ENCODE data around the gene ITGA1.

Gene ITGA1

GRCh38 chr5:52884453-52884852, 96.7 kb downstream of the ITGA1 start:
- no peak for DNase-seq (ENCODE audit: low spot score)
- in situ Hi-C loops (cut with MboI; ENCODE audit: low pct_unique_long_range_greater_than_20kb, low sequenced_read_pairs, unreplicated experiment): no loop called here
- TF ChIP-seq CTCF (IDR thresholded peaks at IDR 0.05; ENCODE audit: extremely low read depth, insufficient read depth, missing control alignments): no peak

- no peak for TF ChIP-seq CTCF (IDR thresholded peaks at IDR 0.05; ENCODE audit: extremely low read depth, insufficient read depth, missing control alignments)
- in situ Hi-C loops (cut with MboI; ENCODE audit: low pct_unique_long_range_greater_than_20kb, low sequenced_read_pairs, unreplicated experiment): no loop called here
- DNase-seq (ENCODE audit: low spot score): no peak
These were observed 97.9 kb downstream of the ITGA1 start for GRCh38 chr5:52885614-52886013.

GRCh38 chr5:52886206-52886605, 98.5 kb downstream of the ITGA1 start:
- no peak for TF ChIP-seq CTCF (IDR thresholded peaks at IDR 0.05; ENCODE audit: extremely low read depth, insufficient read depth, missing control alignments)
- in situ Hi-C loops (cut with MboI; ENCODE audit: low pct_unique_long_range_greater_than_20kb, low sequenced_read_pairs, unreplicated experiment): no loop called here
- DNase-seq (ENCODE audit: low spot score): no peak

DNA sequence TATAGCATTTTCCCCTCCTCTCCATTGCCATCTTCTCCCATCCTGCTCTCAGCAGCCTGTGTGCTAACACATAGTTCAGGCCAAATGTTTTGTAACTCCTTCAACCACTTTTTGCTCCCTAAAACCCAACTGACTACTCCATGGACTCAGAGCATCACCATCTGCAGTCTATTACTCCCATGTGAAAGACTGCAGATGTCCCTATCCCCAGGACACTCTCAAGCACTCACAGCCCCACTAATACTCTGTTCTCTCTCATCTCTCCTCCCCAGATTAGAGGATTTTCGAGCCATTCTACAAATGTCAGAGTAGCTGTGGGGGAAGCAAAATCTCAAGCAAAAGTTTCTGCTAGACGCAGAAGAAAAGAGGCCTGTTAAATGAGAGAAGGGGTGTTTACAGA, 99.3 kb downstream of the ITGA1 start:
- in situ Hi-C loops (cut with MboI; ENCODE audit: low pct_unique_long_range_greater_than_20kb, low sequenced_read_pairs, unreplicated experiment): no loop called here
- TF ChIP-seq CTCF (IDR thresholded peaks at IDR 0.05; ENCODE audit: extremely low read depth, insufficient read depth, missing control alignments): no peak
- no peak for DNase-seq (ENCODE audit: low spot score)

DNA sequence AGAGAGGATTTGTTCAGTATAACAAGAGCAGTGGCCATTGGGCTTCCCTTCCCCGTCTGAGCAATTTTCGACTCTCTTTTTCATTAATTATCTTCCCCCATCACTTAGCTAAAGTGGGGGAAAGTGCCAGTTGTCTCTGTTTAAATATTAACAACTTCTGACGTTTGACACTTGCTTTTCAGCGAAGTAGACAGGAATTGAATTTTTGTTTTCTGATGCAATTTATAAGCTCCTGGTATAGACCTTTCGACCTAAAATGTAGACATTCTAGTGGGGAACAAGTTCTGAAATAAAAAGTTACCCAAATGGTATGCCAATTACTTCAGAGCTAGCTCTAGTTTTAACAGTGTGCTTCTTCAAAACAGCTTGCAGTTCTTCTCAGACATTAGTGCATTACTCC, 100.6 kb downstream of the ITGA1 start:
- in situ Hi-C loops (cut with MboI; ENCODE audit: low pct_unique_long_range_greater_than_20kb, low sequenced_read_pairs, unreplicated experiment): no loop called here
- no peak for DNase-seq (ENCODE audit: low spot score)

GRCh38 chr5:52892242-52892878, 104.6 kb downstream of the ITGA1 start:
- in situ Hi-C loops (cut with MboI; ENCODE audit: low pct_unique_long_range_greater_than_20kb, low sequenced_read_pairs, unreplicated experiment): no loop called here

More for the DNA sequence above, 100.6 kb downstream of the ITGA1 start:
- no peak for TF ChIP-seq CTCF (IDR thresholded peaks at IDR 0.05; ENCODE audit: extremely low read depth, insufficient read depth, missing control alignments)

More at GRCh38 chr5:52892242-52892878, 104.6 kb downstream of the ITGA1 start:
- TF ChIP-seq CTCF (IDR thresholded peaks at IDR 0.05; ENCODE audit: extremely low read depth, insufficient read depth, missing control alignments): no peak
- DNase-seq (ENCODE audit: low spot score): no peak
